Measurements from ENCODE around the gene MRPL58.

- TF ChIP-seq CTCF (IDR thresholded peaks at IDR 0.05 in 4 of 5, conservative IDR thresholded peaks at IDR 0.05 in 1 of 5) (no peak), POLR2A (IDR thresholded peaks at IDR 0.05) (no peak)
Observed at GRCh38 chr17:75064867-75065561, 52.5 kb downstream of the MRPL58 start.

All from gastrocnemius medialis (tissue), 4 donors.